SK-N-SH (cell line): ENCODE data around the gene RAD21L1. TPM values are rescaled to one million over a fixed set of nuclear protein-coding genes. Genes with fewer than 3 reads are reported as not detected.

Experiments
- CTCF ChIA-PET: fragments of 300-600, 350-600 bp; formaldehyde crosslinking; extraction: SDS; loops from one replicate; lab custom pipeline; 2021; lab: Yijun Ruan, JAX
- POLR2A ChIA-PET: fragments of 350-600 bp; sonication (Branson Sonifier 250); formaldehyde crosslinking; extraction: SDS; loops from one replicate; lab custom pipeline; 2020; ENCODE audit warnings: antibody characterized with exemption, inconsistent platforms; lab: Yijun Ruan, JAX
- DNase-seq: peaks from one replicate; pipeline ENCODE4 v3.0.0; 2012
- H2AFZ ChIP-seq: fragments of 200-600 bp; sonication (generic); 2 replicates; pipeline ENCODE4 v1.8.1; 2016; ENCODE audit warnings: antibody characterized with exemption, mild to moderate bottlenecking, low read depth
- H3F3A ChIP-seq: fragments of 200-600 bp; sonication (generic); replicated peaks from 2 replicates; pipeline ENCODE3; 2016; ENCODE audit warnings: antibody characterized with exemption, mild to moderate bottlenecking; ENCODE audit not compliant: insufficient read depth
- H3K27ac ChIP-seq, 2 experiments: fragments of 200-500 bp in 1 of 2; fragments of 200-600 bp in 1 of 2; sonication (Bioruptor generic) in 1 of 2; sonication (generic), shearing (Covaris generic) in 1 of 2; 2 replicates each; pipeline versions ENCODE4 v1.5.1 to v1.6.1; 2014 to 2016; ENCODE audit warnings: low read depth in 2 of 2, inconsistent platforms in 1 of 2, low read length in 1 of 2, mild to moderate bottlenecking in 1 of 2, mixed read lengths in 1 of 2
- H3K27me3 ChIP-seq: fragments of 200-600 bp; sonication (generic), shearing (Covaris generic); 2 replicates; pipeline ENCODE4 v1.6.1; 2016; ENCODE audit warnings: mixed run types; ENCODE audit not compliant: insufficient read depth
- H3K36me3 ChIP-seq, 2 experiments: fragments of 200-500 bp in 1 of 2; fragments of 200-600 bp in 1 of 2; sonication (Bioruptor generic) in 1 of 2; sonication (generic) in 1 of 2; replicated peaks in 1 of 2; 2 replicates each; pipeline versions ENCODE3 to v1.5.1; 2014 to 2016; ENCODE audit warnings: low read length in 1 of 2, mild to moderate bottlenecking in 1 of 2; ENCODE audit not compliant: insufficient read depth in 2 of 2, control insufficient read depth in 1 of 2
- H3K4me1 ChIP-seq, 2 experiments: fragments of 200-500 bp in 1 of 2; fragments of 200-600 bp in 1 of 2; sonication (Bioruptor generic) in 1 of 2; sonication (generic), shearing (Covaris generic) in 1 of 2; 2 replicates each; pipeline versions ENCODE4 v1.5.1 to v1.6.1; 2014 to 2016; ENCODE audit warnings: low read depth in 1 of 2, low read length in 1 of 2, mixed run types in 1 of 2; ENCODE audit not compliant: insufficient read depth in 2 of 2, control insufficient read depth in 1 of 2
- H3K4me2 ChIP-seq: fragments of 200-600 bp; sonication (generic), shearing (Covaris generic); 2 replicates; pipeline ENCODE4 v1.6.1; 2017; ENCODE audit warnings: mixed run types
- H3K4me3 ChIP-seq, 2 experiments: fragments of 200-500 bp in 1 of 2; fragments of 200-600 bp in 1 of 2; sonication (Bioruptor generic) in 1 of 2; sonication (generic), shearing (Covaris generic) in 1 of 2; 2 replicates each; pipeline versions ENCODE4 v1.5.1 to v1.8.1; 2014 to 2016; ENCODE audit warnings: low read depth in 2 of 2, inconsistent platforms in 1 of 2, low read length in 1 of 2, mild to moderate bottlenecking in 1 of 2, mixed read lengths in 1 of 2, moderate library complexity in 1 of 2
- H3K79me2 ChIP-seq: fragments of 200-600 bp; sonication (generic); 2 replicates; pipeline ENCODE4 v1.8.1; 2017; ENCODE audit warnings: mild to moderate bottlenecking; ENCODE audit not compliant: insufficient read depth
- H3K9ac ChIP-seq: fragments of 200-600 bp; sonication (generic); 2 replicates; pipeline ENCODE4 v1.6.1; 2017; ENCODE audit warnings: mixed run types
- H3K9me2 ChIP-seq: fragments of 200-600 bp; sonication (generic); 2 replicates; pipeline ENCODE4 v1.6.1; 2017; ENCODE audit warnings: mixed run types
- H3K9me3 ChIP-seq: fragments of 200-600 bp; sonication (generic); 2 replicates; pipeline ENCODE4 v1.6.1; 2017; ENCODE audit warnings: mixed run types, mild to moderate bottlenecking, moderate library complexity
- H4K20me1 ChIP-seq: fragments of 200-600 bp; sonication (generic); 2 replicates; pipeline ENCODE4 v1.6.1; 2017; ENCODE audit warnings: mild to moderate bottlenecking, mixed run types; ENCODE audit not compliant: insufficient read depth
- CTCF ChIP-seq: fragments of 200-600 bp; sonication (generic); IDR thresholded peaks from 2 replicates; pipeline ENCODE4 v1.6.1; 2017; ENCODE audit warnings: antibody characterized with exemption, mild to moderate bottlenecking, moderate library complexity
- ELF1 ChIP-seq: IDR thresholded peaks from 2 replicates; pipeline ENCODE4 v1.4.0; 2012
- EP300 ChIP-seq, 2 experiments: IDR thresholded peaks; 2 replicates each; pipeline versions ENCODE4 v1.4.0 to v1.6.1; 2012; ENCODE audit warnings: borderline replicate concordance in 1 of 2, low read depth in 1 of 2, low read length in 1 of 2
- FOSL2 ChIP-seq: IDR thresholded peaks from 2 replicates; pipeline ENCODE4 v1.4.0; 2012; ENCODE audit warnings: low read depth, mild to moderate bottlenecking, moderate library complexity, borderline replicate concordance
- FOXM1 ChIP-seq: IDR thresholded peaks from 2 replicates; pipeline ENCODE4 v1.4.0; 2012; ENCODE audit warnings: low read depth, mild to moderate bottlenecking
- GABPA ChIP-seq: IDR thresholded peaks from 2 replicates; pipeline ENCODE4 v1.4.0; 2012; ENCODE audit warnings: low read depth, mild to moderate bottlenecking
- IRF3 ChIP-seq: fragments of 150-350 bp; IDR thresholded peaks from 2 replicates; pipeline ENCODE4 v1.6.1; 2016; ENCODE audit warnings: mild to moderate bottlenecking, low read depth, low read length
- JUND ChIP-seq: IDR thresholded peaks from 2 replicates; pipeline ENCODE4 v1.4.0; 2012
- MEF2A ChIP-seq: IDR thresholded peaks from 2 replicates; pipeline ENCODE4 v1.4.0; 2012; ENCODE audit warnings: low read depth, borderline replicate concordance
- PBX3 ChIP-seq: IDR thresholded peaks from 2 replicates; pipeline ENCODE4; 2012
- POLR2AphosphoS5 ChIP-seq: IDR thresholded peaks from 2 replicates; pipeline ENCODE4 v1.6.1; 2012; ENCODE audit warnings: low read depth, low read length
- RFX5 ChIP-seq: IDR thresholded peaks from 2 replicates; pipeline ENCODE4 v1.6.1; 2012; ENCODE audit warnings: mild to moderate bottlenecking, improper control_type of control experiment, low read length
- RXRA ChIP-seq: IDR thresholded peaks from 2 replicates; pipeline ENCODE4 v1.4.0; 2012; ENCODE audit warnings: low read depth, mild to moderate bottlenecking, borderline replicate concordance
- SMC3 ChIP-seq: IDR thresholded peaks from 2 replicates; pipeline ENCODE4 v1.6.1; 2012; ENCODE audit warnings: low read depth, low read length, improper control_type of control experiment
- TAF1 ChIP-seq: IDR thresholded peaks from 2 replicates; pipeline ENCODE4 v1.6.1; 2012; ENCODE audit warnings: low read depth, mild to moderate bottlenecking, low read length, moderate library complexity, borderline replicate concordance
- TCF12 ChIP-seq: IDR thresholded peaks from 2 replicates; pipeline ENCODE4 v1.4.0; 2012
- TEAD4 ChIP-seq: IDR thresholded peaks from 2 replicates; pipeline ENCODE4 v1.4.0; 2012; ENCODE audit warnings: mild to moderate bottlenecking, borderline replicate concordance; ENCODE audit not compliant: insufficient read depth
- USF2 ChIP-seq: fragments of 150-350 bp; IDR thresholded peaks from 2 replicates; pipeline ENCODE4 v1.6.1; 2017; ENCODE audit warnings: antibody characterized with exemption, low read length, low read depth, borderline replicate concordance
- YY1 ChIP-seq: IDR thresholded peaks from 2 replicates; pipeline ENCODE4 v1.4.0; 2012; ENCODE audit warnings: low read depth, mild to moderate bottlenecking
- WGBS: methylation state at CpG from one replicate; pipeline ENCODE4 v1.1.6; 2017; ENCODE audit warnings: low lambda C conversion rate; 5-methylcytosine and 5-hydroxymethylcytosine counted together
- polyA plus RNA-seq, 3 experiments: library from polyadenylated mRNA; depleted of rRNA; stranded (reverse); fragments of >200 nt; gene quantifications; 2 replicates each; pipeline ENCODE4 v1.2.3, GENCODE V29; 2012

RAD21L1 gene
- polyA plus RNA-seq, 1 of the 3 experiments (the other 2 are of a cell fraction): 0.03 TPM

DNA sequence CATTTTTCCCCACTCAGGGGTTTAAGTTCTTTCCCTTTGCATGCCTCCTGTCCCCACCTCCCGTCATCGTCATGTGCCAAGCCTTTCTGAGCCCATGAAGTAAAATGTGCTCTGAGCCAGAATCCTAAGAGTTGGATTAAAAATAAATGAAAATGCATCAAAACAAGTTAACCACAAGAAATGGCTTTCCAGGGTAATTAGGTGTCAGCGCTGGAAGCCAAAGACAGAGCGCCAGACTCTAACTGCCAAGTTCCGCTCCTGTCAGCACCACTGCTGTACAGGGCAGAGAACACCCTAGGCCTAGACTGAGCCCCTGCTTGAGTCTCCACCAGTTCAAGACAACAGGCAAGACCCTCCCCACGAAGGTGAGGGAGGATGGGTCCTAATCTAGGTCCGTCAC is 28.0 kb upstream of the RAD21L1 start:
- POLR2A ChIA-PET: no interaction called here

More for the DNA sequence above, 28.0 kb upstream of the RAD21L1 start:
- Histone ChIP-seq H3K27ac (no peak overlapping the region), H3K9me2 (no peaks in the 10 kb centered on the region), H3K79me2 (no peaks in the 10 kb centered on the region), H3K9me3 (no peaks in the 10 kb centered on the region), H3F3A (no peaks in the 10 kb centered on the region), H3K4me2 (no peak overlapping the region), H3K4me3 (no peak overlapping the region), H3K27me3 (no peaks in the 10 kb centered on the region; the same call in 1 of the 2 replicates), H4K20me1 (no peaks in the 10 kb centered on the region), H3K36me3 (no peaks in the 10 kb centered on the region), H3K9ac (no peak overlapping the region), H2AFZ (no peak overlapping the region), H3K4me1 (no peaks in the 10 kb centered on the region)
- TF ChIP-seq POLR2AphosphoS5 (no peak), USF2 (no peak), RFX5 (no peak), PBX3 (no peak), TEAD4 (no peak), IRF3 (no peak), TCF12 (no peak), MEF2A (no peak), YY1 (no peak), JUND (no peak), SMC3 (no peak), TAF1 (no peak), CTCF (no peak), RXRA (no peak), ELF1 (no peak), EP300 (IDR thresholded peaks at IDR 0.05; ENCODE audit: borderline replicate concordance in 1 of 2, low read depth in 1 of 2, low read length in 1 of 2) (no peak), FOSL2 (no peak), FOXM1 (no peak), GABPA (no peak)
- DNase-seq: no peak
- CTCF ChIA-PET: interaction anchor here (2.3 kb wide), 1 partner anchor 14 kb away, joined by 14 read pairs; no protein-coding TSS in a partner anchor
- 49% methylated on average over 7 of the region's 7 CpGs for WGBS
